ENCODE measurements around the gene RASSF4. TPM values are rescaled to one million over a fixed set of nuclear protein-coding genes. Genes with fewer than 3 reads are reported as not detected.
"Not testable (repeated sequence)": the region's sequence is repeated elsewhere in the genome, so short reads cannot be mapped to it uniquely, and the experiment has no call there.

RASSF4 gene
- total RNA-seq, 2 experiments from 2014 or later, result 3.0 to 3.1 TPM

- DNase-seq (peak; percentile 87), ATAC-seq (ENCODE audit: low read depth) (peak; percentile 82)
- Mint-ChIP-seq H3K9me3 (peaks cover 19% of the 10 kb centered on the region), H3K4me1 (peaks cover 44% of the 10 kb centered on the region), H3K27me3 (no peaks in the 10 kb centered on the region), H3K36me3 (peaks cover 37% of the 10 kb centered on the region), H3K27ac (peak within 1 kb of the TSS; percentile 98), H3K4me3 (peak within 1 kb of the TSS; percentile 95)
- POLR2A ChIA-PET, result interaction anchor here (0.5 to 2.7 kb wide), 10 partner anchors 8 to 420 kb away, joined by 3 to 9 read pairs (median 4); partner anchors contain the start of gene RASSF4
Observed at GRCh38 chr10:45000752-45001380, 41.3 kb downstream of the RASSF4 start, which contains the start of gene ZNF22. ZNF22 (plus strand) TSS chr10:45000923; CDS start chr10:45003369, 2,446 bp downstream.

GRCh38 chr10:45001381-45002148 is 42.0 kb downstream of the RASSF4 start:
- peaks cover 39% of the 10 kb centered on the region for H3K36me3 Mint-ChIP-seq
- H3K4me1 Mint-ChIP-seq, result peaks cover 39% of the 10 kb centered on the region
- peak overlapping the region; percentile 95 for H3K4me3 Mint-ChIP-seq
- peaks cover 19% of the 10 kb centered on the region for H3K9me3 Mint-ChIP-seq
- no peaks in the 10 kb centered on the region for H3K27me3 Mint-ChIP-seq
- peak; percentile 65 for ATAC-seq (ENCODE audit: low read depth)
- POLR2A ChIA-PET, result interaction anchor here (1.1 to 2.7 kb wide), 5 partner anchors 9 to 419 kb away, joined by 3 to 9 read pairs (median 4); partner anchors contain the start of gene RASSF4
- DNase-seq, result peak; percentile 66
- H3K27ac Mint-ChIP-seq, result peak overlapping the region; percentile 91

- POLR2A ChIA-PET, result interaction anchor here (0.8 to 0.9 kb wide), 2 partner anchors 19 to 35 kb away, joined by 3 read pairs; no protein-coding TSS in a partner anchor
- H3K27ac Mint-ChIP-seq, result no peak overlapping the region
- no peak overlapping the region for H3K4me3 Mint-ChIP-seq
- DNase-seq (no peak), ATAC-seq (ENCODE audit: low read depth) (no peak)
- peaks cover 39% of the 10 kb centered on the region for H3K36me3 Mint-ChIP-seq
- peaks cover 19% of the 10 kb centered on the region for H3K9me3 Mint-ChIP-seq
- H3K27me3 Mint-ChIP-seq, result no peaks in the 10 kb centered on the region
- H3K4me1 Mint-ChIP-seq, result peaks cover 33% of the 10 kb centered on the region
Observed at GRCh38 chr10:45003432-45004000, 43.9 kb downstream of the RASSF4 start.

- POLR2A ChIA-PET, result no interaction called here
- Mint-ChIP-seq H3K9me3 (peaks cover 19% of the 10 kb centered on the region), H3K36me3 (peaks cover 39% of the 10 kb centered on the region), H3K4me3 (no peak overlapping the region), H3K27ac (no peak overlapping the region), H3K27me3 (no peaks in the 10 kb centered on the region), H3K4me1 (peaks cover 29% of the 10 kb centered on the region)
- DNase-seq, result no peak
- ATAC-seq (ENCODE audit: low read depth), result no peak
Observed at GRCh38 chr10:45004661-45005060, 45.1 kb downstream of the RASSF4 start.

GRCh38 chr10:45005284-45005683 is 45.7 kb downstream of the RASSF4 start:
- H3K9me3 Mint-ChIP-seq, result peaks cover 19% of the 10 kb centered on the region
- no peak for DNase-seq
- no peak overlapping the region for H3K27ac Mint-ChIP-seq
- POLR2A ChIA-PET, result no interaction called here
- no peaks in the 10 kb centered on the region for H3K27me3 Mint-ChIP-seq
- no peak for ATAC-seq (ENCODE audit: low read depth)
- H3K4me1 Mint-ChIP-seq, result peaks cover 23% of the 10 kb centered on the region
- H3K36me3 Mint-ChIP-seq, result peaks cover 39% of the 10 kb centered on the region
- no peak overlapping the region for H3K4me3 Mint-ChIP-seq

- Mint-ChIP-seq H3K4me1 (peaks cover 18% of the 10 kb centered on the region), H3K36me3 (peaks cover 39% of the 10 kb centered on the region), H3K27me3 (no peaks in the 10 kb centered on the region), H3K9me3 (peaks cover 19% of the 10 kb centered on the region), H3K27ac (no peak overlapping the region), H3K4me3 (no peak overlapping the region)
- POLR2A ChIA-PET, result no interaction called here
- ATAC-seq (ENCODE audit: low read depth) (no peak), DNase-seq (no peak)
Observed at GRCh38 chr10:45006276-45007030, 46.9 kb downstream of the RASSF4 start.

GRCh38 chr10:45008524-45009161 is 49.0 kb downstream of the RASSF4 start:
- peaks cover 23% of the 10 kb centered on the region for H3K36me3 Mint-ChIP-seq
- H3K27ac Mint-ChIP-seq, result no peak overlapping the region
- no peak overlapping the region for H3K4me3 Mint-ChIP-seq
- ATAC-seq (ENCODE audit: low read depth) (peak; percentile 74), DNase-seq (no peak)
- POLR2A ChIA-PET, result no interaction called here
- peaks cover 9% of the 10 kb centered on the region for H3K9me3 Mint-ChIP-seq
- no peaks in the 10 kb centered on the region for H3K27me3 Mint-ChIP-seq
- H3K4me1 Mint-ChIP-seq, result peaks cover 7% of the 10 kb centered on the region

- ATAC-seq (ENCODE audit: low read depth); H3K27ac Mint-ChIP-seq; H3K9me3 Mint-ChIP-seq; POLR2A ChIA-PET; H3K4me3 Mint-ChIP-seq; DNase-seq; H3K27me3 Mint-ChIP-seq; H3K36me3 Mint-ChIP-seq; H3K4me1 Mint-ChIP-seq: not testable (repeated sequence)
Observed at GRCh38 chr10:45014557-45014956, 55.0 kb downstream of the RASSF4 start.

GRCh38 chr10:45015590-45015989 is 56.0 kb downstream of the RASSF4 start:
- ATAC-seq (ENCODE audit: low read depth) (no peak), DNase-seq (no peak)
- no peaks in the 10 kb centered on the region for H3K36me3 Mint-ChIP-seq
- no peak overlapping the region for H3K4me3 Mint-ChIP-seq
- H3K9me3 Mint-ChIP-seq, result no peaks in the 10 kb centered on the region
- POLR2A ChIA-PET, result no interaction called here
- no peaks in the 10 kb centered on the region for H3K4me1 Mint-ChIP-seq
- H3K27ac Mint-ChIP-seq, result no peak overlapping the region
- H3K27me3 Mint-ChIP-seq, result no peaks in the 10 kb centered on the region

GRCh38 chr10:45023426-45023825 is 63.8 kb downstream of the RASSF4 start:
- POLR2A ChIA-PET, result no interaction called here
- ATAC-seq (ENCODE audit: low read depth) (no peak), DNase-seq (no peak)
- H3K9me3 Mint-ChIP-seq, result peaks cover 12% of the 10 kb centered on the region
- H3K4me1 Mint-ChIP-seq, result no peaks in the 10 kb centered on the region
- no peak overlapping the region for H3K4me3 Mint-ChIP-seq
- H3K36me3 Mint-ChIP-seq, result no peaks in the 10 kb centered on the region
- H3K27ac Mint-ChIP-seq, result no peak overlapping the region
- peaks cover 5% of the 10 kb centered on the region for H3K27me3 Mint-ChIP-seq

- DNase-seq (no peak), ATAC-seq (ENCODE audit: low read depth) (no peak)
- H3K27me3 Mint-ChIP-seq, result peaks cover 2% of the 10 kb centered on the region
- POLR2A ChIA-PET, result no interaction called here
- H3K36me3 Mint-ChIP-seq, result no peaks in the 10 kb centered on the region
- no peaks in the 10 kb centered on the region for H3K4me1 Mint-ChIP-seq
- no peak overlapping the region for H3K4me3 Mint-ChIP-seq
- no peak overlapping the region for H3K27ac Mint-ChIP-seq
- H3K9me3 Mint-ChIP-seq, result peaks cover 6% of the 10 kb centered on the region
Observed at GRCh38 chr10:45034301-45034700, 74.7 kb downstream of the RASSF4 start.

GRCh38 chr10:45035673-45036072 is 76.1 kb downstream of the RASSF4 start:
- H3K9me3 Mint-ChIP-seq, result peaks cover 6% of the 10 kb centered on the region
- POLR2A ChIA-PET, result no interaction called here
- DNase-seq (no peak), ATAC-seq (ENCODE audit: low read depth) (no peak)
- no peak overlapping the region for H3K27ac Mint-ChIP-seq
- H3K36me3 Mint-ChIP-seq, result no peaks in the 10 kb centered on the region
- no peaks in the 10 kb centered on the region for H3K4me1 Mint-ChIP-seq
- peaks cover 2% of the 10 kb centered on the region for H3K27me3 Mint-ChIP-seq
- no peak overlapping the region for H3K4me3 Mint-ChIP-seq

Measured in activated naive CD8-positive, alpha-beta T cell treated with anti-CD3 and anti-CD28 coated beads, Interleukin-2, amount 10 ng/mL, durations not matched to agents 7 days and 5 days (primary cell).